Activated CD8-positive, alpha-beta memory T cell treated with anti-CD3 and anti-CD28 coated beads, Interleukin-2, amount 50 U/mL, for 48 hours (primary cell): Measurements from ENCODE around the gene TLCD5.

Experiments used
- DNase-seq: peaks from one replicate; pipeline ENCODE4 v3.0.0-alpha.2; 2020

The TLCD5 gene

GRCh38 chr11:120308081-120308480 lies 17.0 kb upstream of the TLCD5 start:
- no peak for DNase-seq

GRCh38 chr11:120310870-120311269 lies 14.2 kb upstream of the TLCD5 start:
- DNase-seq: no peak

DNA sequence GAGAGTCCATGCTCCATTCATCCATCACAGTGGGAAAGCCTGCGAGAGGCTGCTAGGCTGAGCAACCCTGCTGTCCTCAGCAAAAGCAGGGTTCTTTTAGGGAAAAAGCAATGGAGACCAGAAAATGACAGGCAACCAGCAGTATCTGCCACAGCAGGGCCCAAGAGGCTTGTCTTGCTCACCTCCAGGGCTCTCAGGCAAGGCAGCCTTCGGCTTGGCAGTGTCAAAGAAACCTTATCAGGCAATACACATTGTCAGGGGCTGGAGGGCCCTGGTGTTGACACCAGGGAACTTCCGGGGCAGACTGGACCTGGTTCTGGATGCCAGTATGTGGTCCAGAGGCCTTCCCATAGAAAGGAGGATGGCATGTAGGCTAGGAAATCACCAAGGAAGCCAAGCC lies 10.2 kb upstream of the TLCD5 start:
- DNase-seq: no peak

- no peak for DNase-seq
Measured at GRCh38 chr11:120316880-120317688, 8.0 kb upstream of the TLCD5 start.

- no peak for DNase-seq
Measured at GRCh38 chr11:120317689-120318480, 7.2 kb upstream of the TLCD5 start.

DNA sequence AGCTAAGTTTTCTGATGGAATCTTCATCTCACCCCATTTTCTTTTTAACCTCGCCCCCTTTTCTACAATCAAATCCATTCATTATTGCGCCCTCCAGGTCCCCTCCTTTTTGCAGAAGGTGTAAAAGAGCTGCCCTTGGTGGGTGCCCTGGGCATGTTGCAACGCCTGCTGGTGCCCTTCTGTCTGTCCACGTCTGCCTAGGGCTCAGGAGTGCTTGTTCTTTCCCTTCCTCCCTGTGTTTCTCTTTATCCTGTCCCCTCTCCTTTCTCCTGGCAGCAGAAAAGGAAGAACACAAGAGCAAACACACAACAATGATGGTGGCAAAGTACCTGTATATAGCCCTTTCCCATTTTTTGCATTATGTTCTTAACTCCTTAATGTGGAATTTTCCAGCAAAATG lies 6.2 kb upstream of the TLCD5 start:
- no peak for DNase-seq

DNA sequence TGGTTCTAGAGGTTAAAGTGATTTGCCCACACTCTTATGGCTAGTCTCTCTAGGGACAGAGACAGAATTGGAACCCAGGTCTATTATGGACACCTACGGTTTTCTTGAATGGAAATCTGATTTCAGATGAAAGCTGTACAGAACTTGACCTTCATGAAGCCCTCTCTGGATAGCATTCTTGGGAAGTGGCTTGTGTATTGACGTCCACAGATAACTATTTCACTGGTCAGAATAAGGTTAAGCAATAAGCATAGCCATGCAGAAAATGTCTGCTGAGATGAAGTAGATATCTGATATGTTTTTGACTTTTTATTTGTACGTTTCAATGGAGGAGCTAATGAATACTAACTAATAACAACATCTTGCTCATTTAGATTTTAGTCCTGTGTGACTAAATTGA lies 1.1 kb downstream of the TLCD5 start:
- DNase-seq: no peak

GRCh38 chr11:120326845-120327281 lies 1.8 kb downstream of the TLCD5 start:
- DNase-seq: no peak

GRCh38 chr11:120327311-120327710 lies 2.2 kb downstream of the TLCD5 start:
- DNase-seq: no peak

GRCh38 chr11:120329556-120329955 lies 4.5 kb downstream of the TLCD5 start:
- DNase-seq: no peak

DNA sequence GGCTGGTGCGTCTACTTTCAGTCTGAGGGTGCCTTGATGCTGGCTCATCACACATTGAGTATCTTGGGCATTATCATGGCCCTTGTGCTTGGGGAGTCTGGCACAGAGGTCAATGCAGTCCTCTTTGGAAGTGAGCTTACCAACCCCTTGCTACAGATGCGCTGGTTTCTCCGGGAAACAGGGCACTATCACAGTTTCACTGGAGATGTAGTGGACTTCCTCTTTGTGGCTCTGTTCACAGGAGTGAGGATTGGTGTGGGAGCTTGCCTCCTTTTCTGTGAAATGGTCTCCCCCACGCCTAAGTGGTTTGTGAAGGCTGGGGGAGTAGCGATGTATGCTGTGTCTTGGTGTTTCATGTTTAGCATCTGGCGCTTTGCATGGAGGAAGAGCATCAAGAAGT lies 4.9 kb downstream of the TLCD5 start:
- no peak for DNase-seq

DNA sequence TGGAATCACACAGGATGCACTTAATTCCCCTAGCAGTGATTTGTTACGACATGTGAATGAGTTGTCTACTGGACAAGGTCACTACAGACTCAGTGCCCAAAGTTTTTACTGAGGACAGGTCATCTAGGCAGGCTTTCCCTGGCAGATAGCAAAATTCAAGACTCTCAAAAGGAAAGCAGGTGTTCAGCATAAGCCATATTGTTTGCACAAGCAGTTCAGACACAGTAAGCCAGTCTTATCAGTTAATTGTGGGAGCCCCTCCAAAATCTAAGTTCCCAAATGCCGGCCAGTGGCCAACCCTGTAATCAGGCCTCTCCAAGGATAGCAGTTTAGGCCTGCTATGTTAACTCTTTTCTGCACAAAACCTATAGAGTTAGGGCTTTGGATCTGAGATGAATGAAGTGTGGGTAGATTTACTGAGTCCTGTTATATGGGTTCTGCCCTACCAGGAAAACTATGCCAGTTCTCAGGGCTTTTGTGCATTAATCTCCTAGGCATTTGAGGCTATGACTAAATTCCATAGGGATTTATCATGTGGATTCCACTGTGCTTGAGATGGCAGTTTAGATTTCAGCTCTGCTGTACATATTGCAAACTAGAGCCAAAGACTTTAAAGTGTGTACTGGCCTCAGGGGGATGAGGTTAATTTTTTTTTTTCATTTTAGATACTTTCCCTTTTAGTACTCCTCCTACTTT lies 6.3 kb downstream of the TLCD5 start:
- no peak for DNase-seq

GRCh38 chr11:120332822-120333716 lies 8.0 kb downstream of the TLCD5 start:
- DNase-seq: no peak

- DNase-seq: no peak
Measured at GRCh38 chr11:120333801-120334200, 8.7 kb downstream of the TLCD5 start.

DNA sequence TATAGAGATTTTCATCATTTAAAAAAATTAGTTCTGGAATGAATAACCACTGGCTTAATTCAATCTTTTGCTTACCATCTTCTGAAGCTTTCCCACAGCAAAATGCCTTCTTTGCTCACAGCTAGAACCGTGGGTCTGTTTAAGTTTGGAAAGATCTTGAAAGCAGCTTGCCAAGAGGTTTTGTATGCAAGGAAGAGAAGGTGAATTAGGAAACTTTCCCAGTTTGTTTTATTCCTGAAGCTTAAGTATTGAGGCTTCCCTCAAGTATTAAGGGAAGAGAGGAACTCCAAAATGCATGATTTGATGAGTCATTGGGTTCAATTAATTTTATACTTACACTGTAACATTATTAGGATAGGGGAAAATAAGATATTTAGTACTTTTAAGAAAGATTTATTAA lies 9.2 kb downstream of the TLCD5 start:
- no peak for DNase-seq

- DNase-seq: no peak
Measured at GRCh38 chr11:120334894-120335462, 9.9 kb downstream of the TLCD5 start.

GRCh38 chr11:120335556-120335907 lies 10.4 kb downstream of the TLCD5 start:
- DNase-seq: no peak

DNA sequence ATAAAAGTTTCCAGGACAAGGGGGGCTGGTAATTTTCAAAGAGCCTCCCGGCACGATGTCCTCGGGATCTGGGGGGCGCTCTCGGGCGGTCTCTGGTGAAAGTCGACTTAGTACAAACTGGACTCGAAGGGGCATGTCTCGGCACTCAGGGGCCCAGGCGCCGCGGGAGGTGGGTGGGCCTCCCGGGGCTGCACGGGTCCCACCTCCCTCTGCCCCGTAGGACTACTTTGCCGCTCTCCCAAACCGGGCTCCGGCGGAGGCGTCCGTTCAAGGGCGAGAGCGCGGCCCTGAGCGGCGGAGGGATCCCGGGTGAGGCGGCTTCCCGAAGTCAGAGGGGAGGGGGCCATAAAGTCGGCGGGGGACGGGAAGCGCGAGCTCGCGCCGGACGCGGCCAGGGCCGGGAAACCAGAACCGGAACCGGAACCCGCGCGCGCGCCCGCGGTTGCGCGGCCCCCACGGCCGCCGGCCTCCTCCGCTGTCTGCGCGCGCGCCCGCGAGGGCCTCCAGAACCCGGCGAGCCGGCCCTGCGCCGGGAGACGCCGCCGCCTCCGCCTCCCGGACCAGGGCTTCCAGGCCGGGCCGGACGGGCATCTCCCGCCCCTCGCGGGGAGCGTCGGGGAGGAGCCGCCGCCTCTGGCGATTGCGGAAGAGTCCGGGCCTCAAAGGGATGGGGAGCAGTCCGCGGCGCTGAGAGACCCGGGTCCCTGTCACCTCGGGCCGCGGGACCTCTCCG lies 11.0 kb downstream of the TLCD5 start, which contains the start of gene ARHGEF12:
Gene ARHGEF12, plus strand, starts transcription at position 506 of the 733 bp plus-strand sequence. CDS start 831 bp downstream, outside the sequence.
- peak; percentile 91 for DNase-seq

GRCh38 chr11:120336641-120337354 lies 11.7 kb downstream of the TLCD5 start:
- DNase-seq: peak; percentile 73

DNA sequence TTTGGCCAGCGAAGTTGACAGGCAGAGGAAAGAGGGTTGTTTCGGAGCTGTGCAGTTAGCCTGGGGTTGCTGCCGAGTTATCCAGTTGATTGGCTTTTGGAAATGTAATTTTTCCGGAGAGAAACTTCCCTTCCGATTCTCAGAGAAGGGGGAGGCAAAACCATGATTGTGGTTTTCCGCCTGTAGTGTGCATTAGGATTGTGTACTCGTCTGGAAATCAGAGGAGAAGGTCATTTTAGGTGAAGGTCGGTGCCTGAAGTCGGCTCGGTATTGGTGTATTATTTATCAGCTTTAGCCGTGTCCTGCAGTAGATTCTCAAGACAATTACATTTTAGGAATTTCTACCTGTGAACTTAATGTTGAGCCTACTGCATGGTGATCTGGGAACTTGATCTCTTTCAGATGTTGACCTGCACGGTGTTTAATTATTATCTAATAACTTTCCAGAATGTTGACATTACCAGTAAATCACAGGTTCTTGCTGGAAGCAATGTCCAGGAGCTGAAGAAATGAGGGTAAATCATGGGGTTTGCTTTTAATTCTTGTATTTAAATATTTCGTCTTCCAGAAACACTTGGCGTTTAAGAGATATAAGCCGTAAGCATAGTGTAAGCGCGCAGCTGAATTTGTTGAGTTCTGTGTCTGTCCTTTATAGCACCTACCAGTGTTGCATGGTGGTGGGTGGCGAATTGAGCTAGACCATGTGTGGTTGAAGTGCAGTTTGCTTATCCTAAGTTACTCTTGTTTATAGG lies 12.4 kb downstream of the TLCD5 start:
- DNase-seq: no peak
